Stomach (tissue), 4 donors: Measurements from ENCODE around the gene CNTNAP3B.
"Not testable (repeated sequence)": the region's sequence is repeated elsewhere in the genome, so short reads cannot be mapped to it uniquely, and the experiment has no call there.

Source experiments
- CTCF ChIP-seq, 7 experiments: fragments of 450-650 bp in 4 of 7; fragments of 200-600 bp in 3 of 7; sonication (generic) in 3 of 7; IDR thresholded peaks; one replicate each; pipeline ENCODE4 v1.5.1; 2016 to 2019; ENCODE audit warnings: antibody characterized with exemption in 7 of 7, control low read depth in 2 of 7, mild to moderate bottlenecking in 1 of 7
- EP300 ChIP-seq: sonication (generic); formaldehyde crosslinking; IDR thresholded peaks from one replicate; pipeline ENCODE4 v1.6.1; 2017; ENCODE audit warnings: antibody characterized with exemption
- POLR2A ChIP-seq, 4 donors: fragments of 450-650 bp; IDR thresholded peaks; one replicate each; pipeline ENCODE4 v1.6.1; 2016; ENCODE audit warnings: antibody characterized with exemption in 4 of 4, control low read depth in 2 of 4, mild to moderate bottlenecking in 1 of 4, moderate library complexity in 1 of 4
- POLR2AphosphoS5 ChIP-seq, 3 donors: sonication (generic); formaldehyde crosslinking; IDR thresholded peaks; one replicate each; pipeline ENCODE4 v1.6.1; 2016; ENCODE audit warnings: antibody characterized with exemption in 3 of 3

- TF ChIP-seq CTCF (IDR thresholded peaks at IDR 0.05); POLR2A (IDR thresholded peaks at IDR 0.05); POLR2AphosphoS5 (IDR thresholded peaks at IDR 0.05); EP300: not testable (repeated sequence)
These were observed 211.9 kb downstream of the CNTNAP3B start for GRCh38 chr9:41917374-41917773.
